Fibroblast of lung (primary cell): Measurements from ENCODE around the gene GPR141. TPM values are rescaled to one million over a fixed set of nuclear protein-coding genes. Genes with fewer than 3 reads are reported as not detected.

Experiments
- DNase-seq, 2 donors: peaks; one replicate each; pipeline versions ENCODE4 v3.0.0 to v3.0.0-alpha.2; 2010; ENCODE audit warnings: low read depth in 2 of 2
- H2AFZ ChIP-seq: 2 replicates; pipeline ENCODE4 v1.5.1; 2012; ENCODE audit warnings: low read length, control low read depth, inconsistent platforms
- H3K27ac ChIP-seq: 2 replicates; pipeline ENCODE4 v1.5.1; 2011; ENCODE audit warnings: low read length, control low read depth; ENCODE audit not compliant: insufficient read depth
- H3K27me3 ChIP-seq: 2 replicates; pipeline ENCODE4 v1.5.1; 2011; ENCODE audit warnings: mild to moderate bottlenecking, low read length; ENCODE audit not compliant: control insufficient read depth, insufficient read depth
- H3K36me3 ChIP-seq: 2 replicates; pipeline ENCODE4 v1.5.1; 2011; ENCODE audit warnings: low read length; ENCODE audit not compliant: control insufficient read depth, insufficient read depth
- H3K4me1 ChIP-seq: 2 replicates; pipeline ENCODE4 v1.5.1; 2011; ENCODE audit warnings: low read length; ENCODE audit not compliant: control insufficient read depth, insufficient read depth; ENCODE audit errors: extremely low read depth
- H3K4me2 ChIP-seq: 2 replicates; pipeline ENCODE4 v1.5.1; 2011; ENCODE audit warnings: low read length, control low read depth; ENCODE audit not compliant: insufficient read depth; ENCODE audit errors: extremely low read depth
- H3K4me3 ChIP-seq, 4 experiments: fragments of 200-600 bp in 1 of 4; sonication (generic) in 1 of 4; replicated peaks in 1 of 4; 2 replicates each; pipeline ENCODE4 v1.5.1; 2011 to 2016; ENCODE audit warnings: low read length in 4 of 4, low read depth in 3 of 4, mild to moderate bottlenecking in 3 of 4, control low read depth in 2 of 4, inconsistent platforms in 1 of 4, mixed read lengths in 1 of 4; ENCODE audit not compliant: insufficient read depth in 1 of 4; ENCODE audit errors: control extremely low read depth in 1 of 4
- H3K79me2 ChIP-seq: 2 replicates; pipeline ENCODE4 v1.5.1; 2012; ENCODE audit warnings: mild to moderate bottlenecking, low read length, inconsistent platforms; ENCODE audit not compliant: control insufficient read depth, insufficient read depth
- H3K9ac ChIP-seq: 2 replicates; pipeline ENCODE4 v1.5.1; 2011; ENCODE audit warnings: mild to moderate bottlenecking, low read length, control low read depth; ENCODE audit not compliant: insufficient read depth
- H3K9me3 ChIP-seq: 2 replicates; pipeline ENCODE4 v1.5.1; 2012; ENCODE audit warnings: low read depth, low read length; ENCODE audit not compliant: control insufficient read depth, insufficient read depth
- H4K20me1 ChIP-seq: 2 replicates; pipeline ENCODE4 v1.5.1; 2011; ENCODE audit warnings: low read length; ENCODE audit not compliant: control insufficient read depth, insufficient read depth; ENCODE audit errors: extremely low read depth
- CTCF ChIP-seq, 2 donors: IDR thresholded peaks in 1 of 2; conservative IDR thresholded peaks in 1 of 2; 1 replicate in 1 of 2; 2 replicates in 1 of 2; pipeline ENCODE4 v1.5.1; 2011 to 2012; ENCODE audit warnings: low read length in 2 of 2, control low read depth in 1 of 2, inconsistent platforms in 1 of 2, low read depth in 1 of 2, mild to moderate bottlenecking in 1 of 2
- EZH2 ChIP-seq: IDR thresholded peaks from 2 replicates; pipeline ENCODE4 v1.5.1; 2012; ENCODE audit warnings: low read length, control low read depth, mild to moderate bottlenecking; ENCODE audit errors: missing control alignments
- polyA minus RNA-seq: library from RNA; depleted of rRNA, polyadenylated mRNA; stranded (reverse); fragments of >200 nt; gene quantifications from 2 replicates; pipeline ENCODE4 v1.2.3, GENCODE V29; 2011; ENCODE audit warnings: low replicate concordance
- polyA plus RNA-seq, 2 donors: library from polyadenylated mRNA; depleted of rRNA in 1 of 2; stranded (reverse) in 1 of 2; unstranded in 1 of 2; fragments of >200 nt; gene quantifications; 2 replicates each; pipeline ENCODE4 v1.2.1, GENCODE V29; 2011 to 2012; ENCODE audit warnings: missing spikeins in 1 of 2
- total RNA-seq: library from RNA; depleted of rRNA; stranded (reverse); fragments of >200 nt; gene quantifications from 2 replicates; pipeline ENCODE4 v1.2.1, GENCODE V29; 2014

The GPR141 gene, protein sequence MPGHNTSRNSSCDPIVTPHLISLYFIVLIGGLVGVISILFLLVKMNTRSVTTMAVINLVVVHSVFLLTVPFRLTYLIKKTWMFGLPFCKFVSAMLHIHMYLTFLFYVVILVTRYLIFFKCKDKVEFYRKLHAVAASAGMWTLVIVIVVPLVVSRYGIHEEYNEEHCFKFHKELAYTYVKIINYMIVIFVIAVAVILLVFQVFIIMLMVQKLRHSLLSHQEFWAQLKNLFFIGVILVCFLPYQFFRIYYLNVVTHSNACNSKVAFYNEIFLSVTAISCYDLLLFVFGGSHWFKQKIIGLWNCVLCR
- total RNA-seq (under 0.01 TPM in 1 of 2 replicates, not detected in the other), polyA plus RNA-seq (not detected in 2 replicates), polyA minus RNA-seq (not detected in 2 replicates)
- not detected in 2 replicates for polyA plus RNA-seq (2012)

DNA sequence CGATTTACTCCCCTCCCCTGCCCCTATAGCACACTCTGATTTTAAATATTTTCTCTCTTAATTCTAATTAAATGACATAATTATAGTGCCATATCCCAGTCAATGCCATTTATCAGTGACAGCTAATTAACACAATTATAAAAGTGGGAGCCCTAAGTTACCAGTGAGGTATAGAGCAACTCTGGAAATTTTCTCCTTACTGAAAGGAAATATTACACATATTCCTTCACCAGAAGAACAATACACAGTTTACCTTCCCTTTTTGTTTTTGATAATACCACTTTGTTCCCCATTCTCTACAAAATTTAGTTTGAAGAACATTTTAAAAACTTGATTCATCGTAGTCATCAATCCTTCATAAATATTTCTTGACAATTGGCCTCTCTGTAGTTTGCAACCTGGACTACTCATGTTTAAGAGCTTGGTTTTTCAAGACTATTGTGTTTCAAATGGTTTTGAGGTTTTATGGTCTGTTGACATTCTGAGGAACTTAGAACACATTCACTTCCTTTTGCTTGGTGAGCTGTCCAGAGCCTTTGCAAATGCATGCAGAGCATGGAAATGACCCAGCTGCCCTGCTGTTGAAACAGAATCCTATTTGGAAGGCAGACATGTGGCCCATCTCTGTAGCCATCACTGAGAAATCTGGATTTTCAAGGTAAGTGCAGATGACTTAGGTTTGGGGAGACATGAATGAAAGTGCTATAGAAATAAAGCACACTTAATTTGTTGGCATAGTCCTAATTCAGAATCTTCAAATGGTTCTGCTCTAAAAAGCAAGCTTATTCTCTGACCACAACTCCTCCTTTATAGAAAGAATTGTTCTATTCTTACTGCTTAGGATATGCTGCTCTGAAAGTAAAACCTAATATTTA lies at the start of gene GPR141:
GPR141 (plus strand) TSS at position 521 of the 875 bp plus-strand sequence. CDS start 56,628 bp downstream, outside the sequence.
- no peak for DNase-seq
- Histone ChIP-seq H3K9ac (no peak within 1 kb of the TSS), H4K20me1 (no peaks in the 10 kb centered on the region), H3K79me2 (no peaks in the 10 kb centered on the region), H3K27me3 (no peaks in the 10 kb centered on the region), H2AFZ (no peak within 1 kb of the TSS), H3K27ac (no peak within 1 kb of the TSS), H3K9me3 (no peaks in the 10 kb centered on the region), H3K4me1 (no peaks in the 10 kb centered on the region), H3K4me3 (no peak within 1 kb of the TSS), H3K36me3 (no peaks in the 10 kb centered on the region), H3K4me2 (no peak within 1 kb of the TSS)
- TF ChIP-seq EZH2 (no peak), CTCF (conservative IDR thresholded peaks at IDR 0.05 in 1 of 2, IDR thresholded peaks at IDR 0.05 in 1 of 2; ENCODE audit: low read depth in 1 of 2, low read length in 2 of 2) (no peak)

- Histone ChIP-seq H3K9me3 (no peaks in the 10 kb centered on the region), H3K4me2 (no peak overlapping the region), H3K4me1 (no peaks in the 10 kb centered on the region), H3K79me2 (no peaks in the 10 kb centered on the region), H3K9ac (no peak overlapping the region), H2AFZ (no peak overlapping the region), H3K4me3 (no peak overlapping the region), H3K27me3 (no peaks in the 10 kb centered on the region), H3K36me3 (no peaks in the 10 kb centered on the region), H3K27ac (no peak overlapping the region), H4K20me1 (no peaks in the 10 kb centered on the region)
- TF ChIP-seq CTCF (conservative IDR thresholded peaks at IDR 0.05 in 1 of 2, IDR thresholded peaks at IDR 0.05 in 1 of 2; ENCODE audit: low read depth in 1 of 2, low read length in 2 of 2): no peak
- TF ChIP-seq EZH2: no peak
- no peak for DNase-seq
Observed at GRCh38 chr7:37635346-37635745, 48.2 kb upstream of the GPR141 start.

GRCh38 chr7:37642028-37642540 lies 41.5 kb upstream of the GPR141 start:
- Histone ChIP-seq H3K9me3 (no peaks in the 10 kb centered on the region), H3K27me3 (no peaks in the 10 kb centered on the region), H3K4me3 (no peak overlapping the region), H3K27ac (no peak overlapping the region), H3K9ac (no peak overlapping the region), H4K20me1 (no peaks in the 10 kb centered on the region), H3K36me3 (no peaks in the 10 kb centered on the region), H3K4me1 (no peaks in the 10 kb centered on the region), H3K4me2 (no peak overlapping the region), H3K79me2 (no peaks in the 10 kb centered on the region), H2AFZ (no peak overlapping the region)
- no peak for DNase-seq
- TF ChIP-seq EZH2: no peak
- TF ChIP-seq CTCF (conservative IDR thresholded peaks at IDR 0.05 in 1 of 2, IDR thresholded peaks at IDR 0.05 in 1 of 2; ENCODE audit: low read depth in 1 of 2, low read length in 2 of 2): no peak
